Endothelial cell of hepatic sinusoid (primary cell): ENCODE results near the gene NFAM1.

Source experiments
- in situ Hi-C: cut with HindIII; loops from 2 replicates; pipeline ENCODE4 v1.10.0; 2017; ENCODE audit warnings: low sequenced_read_pairs

Gene NFAM1

GRCh38 chr22:42416671-42417230 is 15.5 kb downstream of the NFAM1 start:
- in situ Hi-C loops, result no loop called here

- in situ Hi-C loops, result no loop called here
Measured at GRCh38 chr22:42414565-42415303, 17.5 kb downstream of the NFAM1 start.

GRCh38 chr22:42414021-42414420 is 18.2 kb downstream of the NFAM1 start:
- in situ Hi-C loops, result no loop called here

DNA sequence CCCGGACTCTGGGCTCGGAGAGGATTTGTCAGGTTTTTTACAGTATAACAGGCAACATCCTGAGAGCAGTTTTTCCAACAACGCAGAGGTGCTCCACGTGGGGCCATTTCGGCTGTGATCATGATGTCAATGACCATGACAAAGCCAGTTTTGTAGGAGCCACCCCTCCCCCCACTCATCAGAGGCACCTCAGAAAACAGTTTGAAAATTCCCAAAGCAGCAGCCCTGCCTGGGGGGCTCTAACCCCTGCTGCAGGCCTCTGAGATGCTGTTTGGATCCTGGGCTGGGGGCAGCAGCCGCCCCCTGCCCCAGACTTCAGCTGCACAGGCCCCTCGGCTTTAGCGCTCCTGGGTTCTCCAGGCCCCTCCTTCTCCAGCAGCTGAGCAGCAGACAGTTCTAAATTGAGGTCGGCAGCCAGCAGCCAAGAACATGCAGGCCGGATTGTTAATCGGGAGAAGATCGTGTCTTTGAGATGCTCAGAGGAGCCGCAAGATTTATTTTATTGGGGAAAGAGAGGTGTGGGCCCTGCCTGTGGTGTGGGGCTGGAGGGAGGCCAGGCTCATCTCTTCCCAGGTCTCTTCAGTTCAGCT is 19.4 kb downstream of the NFAM1 start:
- in situ Hi-C loops, result no loop called here

- in situ Hi-C loops, result no loop called here
Measured at GRCh38 chr22:42410708-42411107, 21.5 kb downstream of the NFAM1 start.

- in situ Hi-C loops, result no loop called here
Measured at GRCh38 chr22:42408810-42409529, 23.2 kb downstream of the NFAM1 start.

GRCh38 chr22:42408276-42408675 is 23.9 kb downstream of the NFAM1 start:
- in situ Hi-C loops, result no loop called here

DNA sequence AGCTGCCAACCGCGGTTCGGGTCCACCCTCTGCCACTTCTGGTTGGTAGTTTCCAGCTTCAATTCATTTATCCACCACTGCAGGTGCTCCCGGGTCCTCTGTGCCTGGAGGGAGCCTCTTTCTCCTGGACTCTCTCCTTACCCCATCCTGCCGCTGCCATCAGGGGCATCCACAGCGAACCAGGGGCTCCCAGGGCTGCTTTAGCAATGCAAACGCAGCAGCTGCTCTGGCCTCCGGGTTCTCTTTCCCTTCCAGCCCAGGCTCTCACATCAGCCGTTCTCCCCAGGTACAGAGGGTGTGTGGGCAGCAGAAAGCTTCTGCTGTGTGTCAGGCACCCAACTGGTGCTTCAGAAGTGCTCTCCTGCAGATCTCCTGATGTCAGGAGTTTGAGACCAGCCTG is 27.9 kb downstream of the NFAM1 start:
- in situ Hi-C loops, result no loop called here

DNA sequence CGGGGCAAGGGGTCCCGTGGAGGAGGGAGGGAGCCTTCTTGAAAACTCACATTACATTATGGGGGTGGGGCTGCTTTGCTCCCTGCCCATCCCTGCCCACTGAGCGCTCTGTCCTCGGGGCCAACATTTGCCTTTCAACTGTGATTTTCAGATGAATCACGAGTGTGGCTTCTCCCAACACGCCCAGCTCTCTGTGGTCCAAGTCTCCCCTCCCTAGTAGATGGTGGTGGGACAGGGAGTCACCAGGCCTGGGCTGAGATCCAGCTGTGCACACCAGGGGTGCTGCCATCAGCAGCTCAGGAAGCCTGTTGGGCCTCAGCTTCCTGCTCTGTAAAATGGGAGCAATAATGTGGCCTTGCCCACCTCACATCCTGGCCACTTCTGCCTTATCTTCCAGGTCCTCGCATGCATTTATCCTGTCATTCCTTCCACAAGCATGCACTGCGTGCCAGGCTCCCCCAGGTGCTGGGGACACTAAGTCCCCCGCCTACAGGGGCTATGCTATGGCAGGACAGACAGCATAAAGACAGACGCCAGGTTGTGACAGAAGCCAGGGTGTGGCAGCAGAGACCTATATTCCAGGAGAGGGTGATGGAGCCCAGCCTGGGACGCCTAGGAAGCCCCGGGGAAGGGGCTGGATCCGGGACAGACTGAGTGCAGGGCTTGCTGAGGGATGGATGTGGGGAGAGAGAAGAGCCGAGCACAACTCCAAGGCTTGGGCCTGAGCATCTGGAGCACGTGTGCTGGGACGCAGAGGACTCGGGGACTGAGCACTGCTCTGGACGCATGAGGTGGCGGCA is 30.5 kb downstream of the NFAM1 start:
- in situ Hi-C loops, result no loop called here

- in situ Hi-C loops, result no loop called here
Measured at GRCh38 chr22:42400811-42401534, 31.2 kb downstream of the NFAM1 start.

- in situ Hi-C loops, result no loop called here
Measured at GRCh38 chr22:42399315-42400271, 32.6 kb downstream of the NFAM1 start.

- in situ Hi-C loops, result no loop called here
Measured at GRCh38 chr22:42397332-42398249, 34.6 kb downstream of the NFAM1 start.

DNA sequence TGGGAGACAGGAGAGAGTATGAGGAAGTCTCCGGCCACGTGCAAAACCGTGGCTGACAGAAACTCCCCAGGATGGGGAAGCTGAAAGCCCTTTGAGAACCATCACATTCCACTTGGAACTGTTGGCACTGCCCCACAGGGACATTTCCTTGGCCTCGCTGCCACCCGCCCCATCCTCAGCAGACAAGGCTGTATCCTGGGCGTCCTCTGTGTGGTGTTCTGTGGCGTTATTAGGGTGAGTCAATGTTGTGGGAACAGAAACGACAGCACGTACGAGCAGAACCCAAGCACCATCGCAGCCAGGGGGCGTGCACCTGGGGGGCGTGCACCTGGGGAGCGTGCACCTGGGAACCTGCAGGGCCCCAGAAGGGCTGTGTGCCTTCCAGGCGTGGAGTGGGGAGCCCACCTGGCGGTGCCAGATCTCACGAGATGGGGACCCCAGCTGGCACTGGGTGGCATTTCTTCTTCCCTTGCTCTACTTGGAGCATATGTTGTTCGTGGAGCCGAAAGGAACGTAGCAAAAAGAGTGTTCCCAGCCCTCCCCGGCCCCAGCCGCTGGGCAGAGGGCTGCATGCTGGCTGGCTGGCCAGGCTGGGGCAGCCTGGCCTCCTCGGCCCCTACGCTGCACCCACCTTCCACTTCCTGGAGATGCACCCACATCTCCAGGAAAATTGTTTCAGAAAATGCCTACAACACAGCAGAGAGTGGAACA is 35.4 kb downstream of the NFAM1 start:
- in situ Hi-C loops, result no loop called here

DNA sequence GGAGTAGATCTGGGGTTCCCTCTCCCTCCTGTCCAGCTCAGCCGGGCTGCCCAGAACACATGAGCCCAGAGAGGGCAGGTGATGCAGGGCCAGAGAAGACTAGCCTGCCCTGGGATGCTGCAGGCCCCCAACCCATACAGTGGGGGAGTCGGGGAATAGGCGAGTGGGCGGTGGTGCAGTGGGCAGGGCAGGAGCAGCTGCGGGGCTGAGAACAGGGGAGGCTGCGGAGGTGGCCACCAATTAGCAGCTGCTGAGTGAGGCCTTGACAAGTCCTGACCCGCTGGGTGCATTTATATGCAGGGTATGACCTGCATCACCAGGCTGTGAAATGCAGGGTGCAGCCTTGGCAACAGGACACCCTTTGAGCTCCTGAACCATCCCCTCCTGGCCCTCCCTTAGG is 43.1 kb downstream of the NFAM1 start:
- in situ Hi-C loops, result no loop called here

- in situ Hi-C loops, result no loop called here
Measured at GRCh38 chr22:42388130-42388797, 43.9 kb downstream of the NFAM1 start.

GRCh38 chr22:42387631-42388030 is 44.6 kb downstream of the NFAM1 start:
- in situ Hi-C loops, result no loop called here

DNA sequence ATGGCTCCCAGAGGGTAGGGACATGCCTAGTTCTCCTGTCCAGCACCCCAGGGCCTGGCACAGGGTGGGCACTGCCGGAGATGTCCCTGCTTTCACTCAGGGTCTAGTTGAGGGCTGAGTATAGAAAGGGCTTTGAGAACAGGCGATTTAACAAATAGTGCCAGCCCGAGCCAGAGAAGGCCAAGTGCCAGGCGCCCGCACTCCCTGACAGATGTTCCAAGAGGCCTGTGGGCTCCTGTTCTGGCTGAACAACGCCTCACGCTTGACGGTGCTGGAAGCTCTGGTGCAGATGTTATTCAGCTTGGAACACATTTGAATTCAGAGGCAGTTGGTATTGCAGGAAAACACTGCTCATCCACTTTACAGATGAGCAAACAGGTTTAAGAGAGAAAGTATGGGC is 46.5 kb downstream of the NFAM1 start:
- in situ Hi-C loops, result no loop called here
